ENCODE results near the gene DYSF.

Gene DYSF

GRCh38 chr2:71577209-71577608 is 123.8 kb downstream of the DYSF start:
- no peak for TF ChIP-seq CTCF (IDR thresholded peaks at IDR 0.05)

- TF ChIP-seq CTCF (IDR thresholded peaks at IDR 0.05), result no peak
Observed at GRCh38 chr2:71578767-71579342, 125.5 kb downstream of the DYSF start.

- no peak for TF ChIP-seq CTCF (IDR thresholded peaks at IDR 0.05)
Observed at GRCh38 chr2:71581026-71581425, 127.7 kb downstream of the DYSF start.

DNA sequence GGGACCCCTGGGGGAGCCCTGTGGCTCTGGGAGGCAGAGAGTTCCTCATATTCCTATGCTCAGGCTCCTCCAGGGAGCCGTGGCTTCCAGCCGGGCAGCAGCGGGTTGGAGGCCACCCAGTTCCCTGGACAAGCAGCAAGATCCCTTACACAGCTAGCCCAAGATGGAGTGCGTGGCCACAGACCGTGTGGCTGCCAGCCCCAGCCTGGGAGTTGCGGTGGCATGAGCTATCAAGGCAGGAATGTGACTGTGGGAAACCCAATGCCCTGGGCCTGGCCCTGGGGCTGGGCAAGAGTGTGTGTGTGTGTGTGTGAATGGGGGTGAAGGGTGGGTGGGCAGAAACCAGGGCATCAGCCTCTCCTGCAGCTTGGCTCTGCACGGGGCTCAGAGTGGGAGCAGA is 130.5 kb downstream of the DYSF start:
- TF ChIP-seq CTCF (IDR thresholded peaks at IDR 0.05), result no peak

DNA sequence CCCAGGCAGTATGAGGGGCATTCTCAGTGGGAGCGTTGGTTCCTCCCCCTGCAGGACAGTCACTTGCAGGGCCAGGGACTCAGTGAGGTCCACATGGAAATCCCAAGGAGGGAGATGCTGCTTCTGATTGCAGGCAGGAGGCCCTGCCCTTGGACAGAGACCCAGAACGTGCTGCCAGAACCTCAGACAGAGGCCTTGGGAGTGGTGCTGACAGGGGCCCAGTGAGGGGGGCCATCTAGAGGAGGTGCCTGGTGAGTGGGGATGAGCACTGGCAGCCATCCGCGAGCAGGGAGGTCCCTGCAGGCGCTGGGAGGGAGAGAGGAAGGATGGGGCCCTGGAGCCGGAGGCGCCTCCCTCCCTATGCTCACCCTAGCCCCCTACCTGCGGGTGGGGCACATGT is 133.1 kb downstream of the DYSF start:
- TF ChIP-seq CTCF (IDR thresholded peaks at IDR 0.05), result no peak

DNA sequence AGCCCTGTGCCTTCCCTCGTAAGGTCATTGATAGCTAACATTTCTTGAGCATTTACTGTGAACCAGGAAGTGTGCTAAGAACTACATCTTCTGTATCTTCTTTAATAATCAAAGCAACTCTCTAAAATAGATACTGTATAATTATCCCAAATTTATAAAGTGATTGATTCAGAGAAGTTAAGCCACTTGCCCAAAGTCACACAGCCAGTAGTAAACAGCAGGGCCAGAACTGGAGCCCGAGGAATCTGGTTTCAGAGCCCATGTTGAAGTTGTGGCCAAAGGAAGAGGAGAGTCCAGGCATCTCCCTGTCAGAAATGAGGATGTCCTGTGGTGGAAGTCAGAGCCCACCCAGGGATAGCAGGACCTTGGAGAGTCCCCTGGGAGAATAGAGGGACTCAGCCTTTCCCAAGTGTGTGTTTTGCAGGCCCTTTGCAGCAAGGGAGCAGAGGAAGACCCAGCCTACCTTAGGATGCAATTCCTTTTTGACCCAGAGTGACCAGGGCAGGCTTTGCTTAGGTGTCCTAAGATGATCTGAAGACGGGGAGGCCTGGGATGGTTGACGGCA is 134.2 kb downstream of the DYSF start:
- no peak for TF ChIP-seq CTCF (IDR thresholded peaks at IDR 0.05)

DNA sequence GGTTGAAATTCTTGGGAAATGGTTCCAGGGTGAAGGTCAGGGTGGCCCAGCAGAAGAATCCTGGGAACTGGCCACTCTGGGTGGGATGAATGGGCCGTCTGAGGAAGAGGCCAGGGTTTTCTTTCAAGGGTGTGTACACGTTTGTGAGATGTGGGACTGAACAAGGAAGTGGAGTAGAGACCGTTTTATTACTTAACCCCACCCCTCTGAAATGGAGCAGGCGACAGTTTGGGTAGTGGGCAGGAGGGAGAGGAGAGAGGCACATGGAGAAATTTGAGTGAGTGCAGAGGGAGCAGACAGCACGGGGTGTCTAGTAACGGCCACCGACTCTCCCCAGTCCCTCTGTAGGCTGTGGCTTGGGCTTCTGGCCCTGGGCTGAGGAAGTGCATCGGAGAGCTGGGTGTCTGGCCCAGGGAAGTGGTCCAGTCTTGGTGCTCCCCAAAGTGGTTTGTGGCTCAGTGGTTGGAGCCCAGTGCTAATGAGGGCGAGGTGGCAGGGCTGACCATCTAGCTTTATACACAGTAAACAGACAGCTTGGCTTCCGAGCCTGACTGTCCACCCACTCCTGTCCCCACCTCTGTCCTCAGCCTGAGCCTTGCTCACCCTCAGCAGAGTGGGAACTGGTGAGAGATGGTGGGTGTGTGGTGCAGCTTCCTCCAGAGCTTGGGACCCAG is 135.3 kb downstream of the DYSF start:
- TF ChIP-seq CTCF (IDR thresholded peaks at IDR 0.05), result no peak
